T-helper 2 cell treated with Interferon-gamma antibody and Interleukin-4, amounts not matched to agents 5 μg/mL and 100 μg/mL, for 36 hours (primary cell): Measurements from ENCODE around the gene EFCAB5.
"Not testable (repeated sequence)": the region's sequence is repeated elsewhere in the genome, so short reads cannot be mapped to it uniquely, and the experiment has no call there.

Experiments
- DNase-seq: peaks from one replicate; pipeline ENCODE4 v3.0.0; 2021; ENCODE audit warnings: low spot score
- H3K27ac Mint-ChIP-seq: one replicate; pipeline ENCODE4 v1.8.0; 2021; ENCODE audit warnings: mild to moderate bottlenecking, mixed read lengths
- H3K27me3 Mint-ChIP-seq: one replicate; pipeline ENCODE4 v1.8.0; 2021; ENCODE audit warnings: low read depth, mixed read lengths
- H3K36me3 Mint-ChIP-seq: one replicate; pipeline ENCODE4 v1.8.0; 2021; ENCODE audit warnings: low read depth, mixed read lengths
- H3K4me1 Mint-ChIP-seq: one replicate; pipeline ENCODE4 v1.8.0; 2021; ENCODE audit warnings: low read depth, mixed read lengths
- H3K4me3 Mint-ChIP-seq: one replicate; pipeline ENCODE4 v1.8.0; 2022; ENCODE audit warnings: mild to moderate bottlenecking, moderate library complexity, mixed read lengths
- H3K9me3 Mint-ChIP-seq: one replicate; pipeline ENCODE4 v1.8.0; 2021; ENCODE audit warnings: mixed read lengths

Gene EFCAB5

DNA sequence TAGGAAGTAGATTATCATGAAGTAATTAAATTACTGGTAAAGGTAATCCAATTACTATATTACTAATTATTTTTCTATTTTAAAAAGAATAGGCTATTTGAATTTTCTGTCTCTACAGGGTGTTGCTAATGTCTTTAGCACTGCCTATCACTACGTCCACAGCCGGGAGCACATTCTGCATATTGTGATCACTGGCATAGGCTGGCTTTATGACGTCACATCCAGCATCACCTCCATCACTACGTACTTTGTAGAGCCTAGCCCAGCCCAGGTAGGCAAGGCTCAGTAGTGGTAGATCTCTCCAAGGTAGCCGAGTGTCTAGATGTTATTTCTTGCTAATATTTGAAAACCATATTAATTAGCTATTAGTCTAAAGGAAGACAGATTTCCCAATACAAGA, 141.3 kb downstream of the EFCAB5 start:
- Mint-ChIP-seq H3K4me3 (no peak overlapping the region), H3K9me3 (no peaks in the 10 kb centered on the region), H3K27me3 (peaks cover 23% of the 10 kb centered on the region), H3K36me3 (no peaks in the 10 kb centered on the region), H3K27ac (no peak overlapping the region), H3K4me1 (no peaks in the 10 kb centered on the region)
- no peak for DNase-seq

DNA sequence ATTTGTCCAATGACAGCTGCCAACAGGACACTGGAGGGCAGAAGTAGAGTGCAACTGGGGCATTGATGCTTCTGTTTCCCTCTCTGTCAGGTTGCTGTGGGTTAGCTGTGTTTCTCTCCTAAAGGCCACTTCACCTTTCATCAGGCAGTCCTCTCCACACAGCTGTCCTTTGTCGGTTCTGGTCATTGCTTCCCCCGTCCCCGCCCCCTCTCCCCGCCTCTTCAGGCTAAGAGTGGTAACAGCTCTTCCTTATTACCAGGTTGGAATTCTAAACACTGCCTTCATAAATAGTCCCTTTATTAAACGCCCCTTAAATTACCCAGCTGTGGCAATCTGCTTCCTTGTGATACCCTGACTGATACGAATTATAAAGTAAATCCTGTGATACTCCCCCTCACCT, 143.4 kb downstream of the EFCAB5 start:
- no peak for DNase-seq
- no peaks in the 10 kb centered on the region for H3K36me3 Mint-ChIP-seq
- H3K4me1 Mint-ChIP-seq: no peaks in the 10 kb centered on the region
- H3K9me3 Mint-ChIP-seq: no peaks in the 10 kb centered on the region
- H3K27me3 Mint-ChIP-seq: peaks cover 26% of the 10 kb centered on the region
- no peak overlapping the region for H3K27ac Mint-ChIP-seq
- no peak overlapping the region for H3K4me3 Mint-ChIP-seq

GRCh38 chr17:30086896-30087295, 145.5 kb downstream of the EFCAB5 start:
- Mint-ChIP-seq H3K27me3 (peaks cover 29% of the 10 kb centered on the region), H3K9me3 (no peaks in the 10 kb centered on the region), H3K4me1 (no peaks in the 10 kb centered on the region), H3K4me3 (no peak overlapping the region), H3K27ac (no peak overlapping the region), H3K36me3 (no peaks in the 10 kb centered on the region)
- DNase-seq: no peak

DNA sequence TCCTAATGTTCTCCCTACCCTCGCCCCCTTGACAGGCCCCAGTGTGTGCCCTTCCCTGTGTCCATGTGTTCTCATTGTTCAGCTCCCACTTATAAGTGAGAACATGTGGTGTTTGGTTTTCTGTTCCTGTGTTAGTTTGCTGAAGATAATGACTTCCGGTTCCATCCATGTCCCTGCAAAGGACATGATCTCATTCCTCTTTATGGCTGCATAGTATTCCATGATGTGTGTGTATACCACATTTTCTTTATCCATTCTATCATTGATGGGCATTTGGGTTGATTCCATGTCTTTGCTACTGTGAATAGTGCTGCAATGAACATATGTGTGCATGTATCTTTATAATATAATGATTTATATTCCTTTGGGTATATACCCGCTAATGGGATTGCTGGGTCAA, 146.0 kb downstream of the EFCAB5 start:
- DNase-seq: not testable (repeated sequence)

DNA sequence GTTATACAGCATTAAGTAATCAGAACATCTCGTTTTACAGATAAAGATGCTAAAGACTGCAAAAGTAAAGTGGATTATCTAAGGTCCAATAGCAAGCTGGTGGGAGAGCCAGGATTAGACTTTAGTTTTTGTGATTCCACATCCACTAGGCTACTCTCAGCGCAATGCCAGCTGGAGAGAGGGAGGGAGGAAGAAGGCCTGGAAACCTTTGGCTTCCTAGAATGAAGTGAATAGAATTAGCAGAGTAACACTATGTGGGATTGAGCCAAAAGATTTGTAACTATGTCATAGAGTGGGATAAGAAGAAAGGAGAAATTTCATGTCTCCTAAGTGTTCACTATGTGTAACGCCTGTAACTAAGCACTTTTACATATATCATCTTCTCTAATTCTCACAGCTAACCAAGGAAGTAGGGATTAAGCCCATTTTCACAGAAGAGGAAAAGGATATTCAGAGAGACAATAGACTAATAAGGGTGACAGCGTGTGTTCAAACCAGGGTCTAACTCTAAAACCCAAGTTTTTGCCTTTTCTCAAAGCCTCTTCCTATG, 149.8 kb downstream of the EFCAB5 start:
- no peak overlapping the region for H3K4me3 Mint-ChIP-seq
- peaks cover 4% of the 10 kb centered on the region for H3K4me1 Mint-ChIP-seq
- H3K36me3 Mint-ChIP-seq: no peaks in the 10 kb centered on the region
- H3K27me3 Mint-ChIP-seq: peaks cover 37% of the 10 kb centered on the region
- H3K27ac Mint-ChIP-seq: no peak overlapping the region
- no peaks in the 10 kb centered on the region for H3K9me3 Mint-ChIP-seq
- no peak for DNase-seq

More for the DNA sequence above, 146.0 kb downstream of the EFCAB5 start:
- H3K9me3 Mint-ChIP-seq, H3K4me1 Mint-ChIP-seq, H3K27ac Mint-ChIP-seq, H3K36me3 Mint-ChIP-seq, H3K4me3 Mint-ChIP-seq: not testable (repeated sequence)
- peaks cover 29% of the 10 kb centered on the region for H3K27me3 Mint-ChIP-seq

DNA sequence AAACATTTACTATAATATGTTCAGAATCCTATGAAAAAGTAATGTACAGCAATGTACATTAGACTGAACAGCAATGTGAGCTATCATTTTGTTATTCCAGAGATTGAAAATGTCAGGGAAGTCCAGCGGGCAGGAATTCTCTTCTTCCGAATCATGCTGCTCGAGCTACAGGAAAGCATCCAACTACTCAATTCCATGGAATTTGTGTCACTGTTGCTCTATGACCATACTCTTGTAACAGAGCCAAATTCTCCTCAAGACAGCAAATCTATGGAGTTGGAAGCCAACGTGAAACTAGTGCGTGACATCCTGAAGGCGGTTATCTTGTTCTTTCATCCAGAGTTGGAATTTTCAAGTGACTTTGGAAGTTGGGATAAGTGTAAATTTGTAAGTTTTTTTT, 150.3 kb downstream of the EFCAB5 start:
- Mint-ChIP-seq H3K27me3 (peaks cover 37% of the 10 kb centered on the region), H3K9me3 (no peaks in the 10 kb centered on the region), H3K36me3 (no peaks in the 10 kb centered on the region), H3K27ac (no peak overlapping the region), H3K4me1 (peaks cover 4% of the 10 kb centered on the region), H3K4me3 (no peak overlapping the region)
- DNase-seq: no peak

GRCh38 chr17:30092886-30093285, 151.5 kb downstream of the EFCAB5 start:
- Mint-ChIP-seq H3K4me1 (peaks cover 4% of the 10 kb centered on the region), H3K9me3 (no peaks in the 10 kb centered on the region), H3K36me3 (no peaks in the 10 kb centered on the region), H3K27me3 (peaks cover 34% of the 10 kb centered on the region), H3K27ac (no peak overlapping the region), H3K4me3 (no peak overlapping the region)
- DNase-seq: no peak

DNA sequence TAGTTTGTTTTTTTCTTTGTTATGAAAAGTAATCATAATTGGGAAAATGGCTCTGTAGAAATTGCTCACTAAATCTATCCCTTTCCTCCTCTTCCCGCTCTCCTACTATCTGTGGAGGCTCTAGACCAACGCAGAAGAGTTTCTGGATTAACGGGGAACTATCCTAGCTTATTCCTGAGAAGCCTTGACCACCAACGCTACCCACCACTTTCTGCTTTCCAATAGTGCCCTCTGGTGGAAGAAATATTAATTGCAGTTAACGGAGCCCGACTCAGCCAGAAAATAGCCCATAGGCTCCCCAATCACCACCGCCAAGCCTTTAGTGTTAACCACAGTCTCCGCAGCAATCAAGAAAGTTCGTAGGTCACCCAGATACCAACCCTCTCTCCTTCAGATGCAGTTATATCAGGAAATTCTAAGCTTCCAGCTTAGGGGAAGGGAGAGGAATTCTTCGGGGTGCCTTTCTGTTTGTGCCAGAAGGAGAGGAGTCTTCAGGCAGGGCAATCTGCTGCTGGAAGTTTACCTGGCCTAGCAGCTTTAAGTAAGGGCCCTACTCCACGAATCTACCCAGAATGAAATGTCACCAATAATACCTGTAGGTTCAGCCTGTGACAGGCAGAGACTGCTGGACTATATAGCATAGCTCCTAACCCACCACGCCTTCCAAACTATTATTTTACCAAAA, 152.2 kb downstream of the EFCAB5 start:
- Mint-ChIP-seq H3K9me3 (no peaks in the 10 kb centered on the region), H3K4me3 (no peak overlapping the region), H3K27ac (no peak overlapping the region), H3K27me3 (peaks cover 34% of the 10 kb centered on the region), H3K36me3 (no peaks in the 10 kb centered on the region), H3K4me1 (peaks cover 4% of the 10 kb centered on the region)
- DNase-seq: peak; percentile 38

- DNase-seq: no peak
- H3K4me1 Mint-ChIP-seq: peaks cover 4% of the 10 kb centered on the region
- H3K36me3 Mint-ChIP-seq: no peaks in the 10 kb centered on the region
- H3K27me3 Mint-ChIP-seq: peaks cover 34% of the 10 kb centered on the region
- H3K4me3 Mint-ChIP-seq: no peak overlapping the region
- H3K9me3 Mint-ChIP-seq: no peaks in the 10 kb centered on the region
- no peak overlapping the region for H3K27ac Mint-ChIP-seq
Measured at GRCh38 chr17:30095507-30096244, 154.2 kb downstream of the EFCAB5 start.

DNA sequence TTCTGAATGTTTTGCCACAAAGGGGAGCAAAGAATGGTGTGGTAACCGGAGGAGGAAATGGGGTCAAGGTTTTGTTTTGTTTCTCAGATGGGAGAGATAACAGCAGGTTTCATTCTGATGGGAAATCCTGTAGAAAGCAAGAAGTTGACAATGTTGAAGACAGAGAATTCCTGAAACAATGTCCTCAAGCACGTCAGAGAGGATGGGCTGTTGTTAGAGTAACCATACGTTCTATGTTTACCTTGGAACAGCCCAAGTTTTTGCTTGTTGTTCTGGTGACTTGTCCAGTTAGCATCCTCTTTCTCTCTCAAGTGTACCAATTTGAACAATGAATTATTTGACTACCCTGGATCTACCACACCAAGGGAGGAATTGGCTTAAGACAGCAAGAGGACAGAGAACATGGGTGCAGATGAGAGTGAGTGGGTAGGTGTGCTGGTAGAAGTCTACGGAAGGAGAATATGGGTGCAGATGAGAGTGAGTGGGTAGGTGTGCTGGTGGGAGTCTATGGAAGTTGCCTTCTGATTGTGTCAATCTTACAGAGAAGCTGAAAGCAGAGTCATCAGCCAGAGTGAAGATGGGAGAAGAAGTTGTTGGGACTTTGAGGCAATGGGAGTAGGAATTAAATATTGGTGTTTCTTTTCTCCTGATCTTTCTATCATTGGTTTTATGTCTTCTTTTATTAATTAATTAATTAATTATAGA, 160.4 kb downstream of the EFCAB5 start:
- Mint-ChIP-seq H3K36me3 (no peaks in the 10 kb centered on the region), H3K4me1 (peaks cover 6% of the 10 kb centered on the region)
- DNase-seq: no peak

DNA sequence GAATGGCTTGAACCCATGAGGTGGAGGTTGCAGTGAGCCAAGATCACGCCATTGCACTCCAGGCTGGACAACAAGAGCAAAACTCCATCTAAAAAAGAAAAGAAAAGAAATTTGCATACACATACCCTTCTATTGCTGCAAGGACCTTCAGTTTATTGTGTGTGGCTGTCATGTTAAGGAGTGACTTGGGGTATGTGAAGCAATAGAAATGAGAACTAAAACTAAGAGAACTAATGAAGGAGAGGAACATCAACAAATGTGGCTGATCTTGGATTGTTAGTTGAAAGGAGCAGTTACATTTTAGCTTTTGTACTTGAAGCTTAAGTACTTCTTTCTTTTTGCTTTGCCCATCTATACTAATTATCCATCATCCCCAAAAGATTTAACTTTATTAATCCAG, 162.5 kb downstream of the EFCAB5 start:
- Mint-ChIP-seq H3K27me3 (peaks cover 29% of the 10 kb centered on the region), H3K9me3 (no peaks in the 10 kb centered on the region), H3K4me3 (no peak overlapping the region), H3K4me1 (peaks cover 6% of the 10 kb centered on the region), H3K36me3 (no peaks in the 10 kb centered on the region), H3K27ac (no peak overlapping the region)
- DNase-seq: no peak

More for the DNA sequence above, 160.4 kb downstream of the EFCAB5 start:
- Mint-ChIP-seq H3K4me3 (no peak overlapping the region), H3K27me3 (peaks cover 25% of the 10 kb centered on the region), H3K9me3 (no peaks in the 10 kb centered on the region), H3K27ac (no peak overlapping the region)

- no peaks in the 10 kb centered on the region for H3K9me3 Mint-ChIP-seq
- DNase-seq: peak; percentile 59
- no peaks in the 10 kb centered on the region for H3K36me3 Mint-ChIP-seq
- H3K27me3 Mint-ChIP-seq: peaks cover 29% of the 10 kb centered on the region
- peaks cover 6% of the 10 kb centered on the region for H3K4me1 Mint-ChIP-seq
- H3K27ac Mint-ChIP-seq: no peak overlapping the region
- H3K4me3 Mint-ChIP-seq: peak overlapping the region; percentile 81
Measured at GRCh38 chr17:30104575-30105339, 163.3 kb downstream of the EFCAB5 start.

DNA sequence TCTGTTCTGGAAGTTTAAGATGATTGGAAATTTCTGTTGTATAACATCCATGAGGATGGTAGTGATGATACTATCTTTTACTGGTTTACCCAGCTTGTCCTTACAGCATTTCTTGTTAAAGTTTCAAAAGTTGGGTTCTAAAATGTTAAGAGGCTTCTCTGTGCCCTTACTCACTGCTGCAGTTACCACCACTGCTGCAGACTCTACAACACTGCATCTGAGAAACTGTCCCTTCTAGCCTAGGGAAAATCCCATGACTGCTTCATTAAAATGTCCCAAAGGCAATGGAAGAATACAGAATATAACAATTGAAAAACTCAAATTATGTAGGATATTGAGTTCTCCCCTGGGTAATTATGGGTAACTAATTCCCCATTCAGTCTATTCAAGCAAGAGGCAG, 171.4 kb downstream of the EFCAB5 start:
- no peak for DNase-seq
- Mint-ChIP-seq H3K9me3 (no peaks in the 10 kb centered on the region), H3K27me3 (peaks cover 16% of the 10 kb centered on the region), H3K27ac (no peak overlapping the region), H3K4me1 (peaks cover 22% of the 10 kb centered on the region), H3K4me3 (no peak overlapping the region), H3K36me3 (peaks cover 5% of the 10 kb centered on the region)
